GM19372 (cell line): ENCODE results near the gene SPINK14.

Experiments
- ATAC-seq: cut with Tn5 transposase; IDR thresholded peaks from one replicate; pipeline ENCODE4 v1.9.1; 2021; ENCODE audit warnings: mild to moderate bottlenecking, low read depth, moderate library complexity; ENCODE audit not compliant: unreplicated experiment

SPINK14 gene

DNA sequence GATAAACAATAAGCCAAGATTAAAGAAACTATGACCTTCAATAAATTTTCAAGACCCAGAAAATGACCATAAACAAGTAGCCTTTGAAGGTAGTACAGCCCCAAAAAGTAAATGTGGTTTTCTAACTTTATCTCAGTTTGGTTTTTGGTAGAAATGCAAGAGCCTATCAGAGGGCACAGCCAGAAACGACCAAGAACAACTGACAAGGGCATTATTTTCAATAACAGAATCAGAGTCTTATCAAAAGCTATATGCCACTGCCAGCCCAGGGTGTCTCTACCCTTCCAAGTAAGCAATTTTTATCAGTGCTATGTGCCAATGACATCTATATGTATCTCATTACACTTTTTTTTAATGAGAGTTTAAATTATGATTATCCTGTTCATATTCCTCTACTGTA is 22.7 kb downstream of the SPINK14 start:
- ATAC-seq: no peak

DNA sequence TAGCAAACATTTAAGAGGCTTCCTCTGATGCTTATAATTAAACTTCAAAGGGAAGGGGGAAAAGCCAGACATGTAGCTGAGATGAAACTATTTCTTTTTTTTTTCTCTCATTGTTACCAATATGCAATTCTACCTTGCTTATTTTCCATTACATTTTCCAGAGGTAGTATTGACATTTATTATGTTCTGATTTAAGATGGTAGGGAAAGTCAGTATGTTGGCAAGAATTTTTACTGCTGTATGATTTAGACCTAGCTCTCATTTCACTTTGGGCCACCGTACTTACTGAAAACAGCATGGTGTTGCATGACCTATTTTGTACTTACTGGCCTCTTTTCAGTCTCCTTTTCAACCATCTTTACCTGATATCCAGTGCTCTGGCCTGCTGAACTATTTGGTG is 24.9 kb downstream of the SPINK14 start:
- no peak for ATAC-seq

DNA sequence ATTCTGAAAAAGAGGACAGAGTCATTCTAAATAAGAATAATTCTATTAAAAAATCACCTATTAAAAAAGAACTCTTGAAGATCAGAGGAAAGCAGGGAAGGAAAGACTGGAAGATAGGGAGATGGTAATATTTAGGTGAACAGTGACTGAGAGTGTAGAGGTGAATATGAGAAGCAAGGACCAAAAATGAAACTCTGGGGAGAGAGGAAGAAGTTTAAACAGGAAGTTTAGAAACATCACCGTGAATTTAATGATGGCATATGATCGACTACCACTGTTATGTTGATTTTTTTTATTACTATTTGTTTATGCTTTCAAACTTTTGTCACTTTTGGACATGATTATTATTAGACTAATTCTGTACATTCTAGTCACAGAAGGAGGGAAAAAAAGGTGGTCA is 32.8 kb downstream of the SPINK14 start:
- no peak for ATAC-seq

DNA sequence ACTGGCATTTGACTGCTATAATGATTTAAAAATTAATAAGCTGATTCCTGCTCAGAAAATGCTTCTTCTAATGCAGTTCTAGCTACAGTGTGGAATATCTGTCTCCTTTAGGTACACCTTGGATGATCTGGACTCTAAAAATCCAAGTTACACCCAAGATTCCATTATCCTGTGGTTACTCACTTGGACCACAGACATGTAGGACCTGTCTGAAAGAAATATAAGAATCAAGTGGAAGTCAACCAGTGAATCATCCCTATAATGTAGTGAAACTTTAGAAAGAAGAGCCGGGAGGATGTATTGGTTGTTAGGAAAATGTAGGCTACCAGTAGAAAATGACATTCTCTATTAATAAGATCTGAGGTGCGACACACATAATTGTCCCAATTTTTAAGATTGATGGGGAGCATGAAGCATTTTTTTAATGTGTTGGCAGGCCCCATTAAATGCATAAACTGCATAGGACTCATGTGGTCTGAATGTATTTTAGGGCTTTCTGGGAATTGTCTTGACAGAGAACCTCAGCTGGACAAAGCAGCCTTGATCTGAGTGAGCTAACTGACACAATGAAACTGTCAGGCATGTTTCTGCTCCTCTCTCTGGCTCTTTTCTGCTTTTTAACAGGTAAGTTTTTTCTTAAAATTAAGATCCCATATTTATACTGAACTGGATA is 34.3 kb downstream of the SPINK14 start, which contains the start of gene SPINK6:
Gene SPINK6, plus strand, starts transcription at position 512 of the 673 bp plus-strand sequence. Its CDS starts 55 bp downstream, at position 567.
- ATAC-seq: no peak

DNA sequence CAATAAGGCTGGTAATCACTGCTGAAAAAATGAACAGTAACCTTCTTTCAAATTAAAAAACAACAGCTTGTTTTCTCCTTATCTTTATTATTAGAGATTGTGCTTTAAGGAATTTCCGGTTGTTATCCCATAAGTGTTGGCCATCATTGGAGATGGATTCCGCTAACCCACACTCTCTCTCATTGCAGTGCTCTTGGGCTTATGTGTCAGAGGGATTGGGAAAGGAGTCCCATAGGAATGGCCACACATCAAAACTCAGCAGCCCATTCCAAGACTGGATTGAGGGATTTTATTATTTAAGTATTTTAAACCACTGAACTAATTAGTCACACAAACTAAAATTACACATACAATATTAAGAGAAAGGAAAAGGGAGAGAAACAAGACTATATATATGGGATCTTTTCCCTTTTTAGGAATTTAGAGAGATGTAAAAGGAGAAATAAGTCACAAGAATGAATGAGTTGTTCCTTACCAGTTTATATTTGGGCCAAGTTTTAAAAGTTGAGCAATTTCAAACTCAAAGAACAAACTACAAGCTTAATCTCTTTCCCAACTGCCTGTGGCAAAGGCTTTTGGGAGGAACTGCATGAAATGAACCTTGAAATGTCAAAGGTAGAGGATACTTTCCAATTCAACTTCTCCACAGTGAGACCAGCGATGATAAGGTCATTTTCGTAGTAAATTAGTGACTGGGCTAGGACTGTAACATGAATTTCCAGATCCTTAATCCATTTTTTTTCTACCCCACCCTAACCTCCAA is 36.9 kb downstream of the SPINK14 start:
- no peak for ATAC-seq

DNA sequence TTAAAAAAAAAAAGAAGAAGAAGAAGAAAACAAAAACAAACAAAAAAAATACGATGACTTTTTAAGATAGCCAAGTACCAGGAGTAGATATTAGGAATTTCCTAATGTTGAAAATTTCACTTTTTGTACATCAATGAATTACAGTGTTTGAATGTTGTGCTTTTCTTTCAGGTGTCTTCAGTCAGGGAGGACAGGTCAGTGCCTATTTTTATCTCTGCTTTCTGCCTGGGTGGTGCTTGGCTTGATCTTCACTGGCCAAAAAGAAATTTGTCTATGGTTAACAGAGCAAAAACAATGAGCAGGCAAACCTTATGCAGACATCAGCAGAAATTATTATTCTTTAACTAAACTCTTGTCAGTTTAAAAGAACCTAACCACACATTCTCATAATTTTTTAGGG is 37.5 kb downstream of the SPINK14 start:
- no peak for ATAC-seq

DNA sequence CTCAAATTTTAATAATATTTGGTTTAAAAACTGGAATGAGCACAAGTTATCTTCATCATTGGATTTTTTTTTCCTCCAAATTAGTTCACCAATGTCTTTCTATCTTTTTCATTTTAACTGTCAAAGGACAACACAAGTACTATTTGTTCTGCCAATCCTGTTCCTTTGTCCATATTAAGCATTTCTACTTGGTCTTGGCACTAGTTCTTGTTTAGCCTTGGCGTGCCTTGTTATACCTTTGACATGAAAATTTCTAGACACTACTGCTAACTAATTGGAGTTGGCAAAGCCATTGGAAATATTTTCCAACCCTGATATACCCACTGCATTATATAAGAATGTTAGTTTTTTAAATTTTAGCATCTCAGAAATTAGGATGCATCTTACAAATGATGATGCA is 38.3 kb downstream of the SPINK14 start:
- no peak for ATAC-seq

DNA sequence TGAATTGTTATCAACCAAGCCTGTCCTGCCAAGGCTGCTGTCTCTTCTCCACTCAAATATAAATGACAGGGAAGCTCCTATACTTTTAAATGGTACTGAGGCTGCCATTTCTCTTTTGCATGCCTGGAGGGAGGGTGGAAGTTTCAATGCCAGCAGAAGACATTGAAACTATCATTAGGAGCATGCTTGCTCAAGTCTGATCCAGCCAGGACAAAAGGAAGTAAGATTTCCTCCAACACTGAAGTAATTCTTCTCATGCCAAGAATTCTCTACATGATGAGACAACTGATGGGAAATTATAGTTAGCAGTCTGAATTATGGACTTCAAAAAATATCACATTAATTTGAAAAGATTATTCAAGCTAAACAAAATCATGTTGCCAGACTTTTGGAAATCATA is 39.9 kb downstream of the SPINK14 start:
- ATAC-seq: no peak

DNA sequence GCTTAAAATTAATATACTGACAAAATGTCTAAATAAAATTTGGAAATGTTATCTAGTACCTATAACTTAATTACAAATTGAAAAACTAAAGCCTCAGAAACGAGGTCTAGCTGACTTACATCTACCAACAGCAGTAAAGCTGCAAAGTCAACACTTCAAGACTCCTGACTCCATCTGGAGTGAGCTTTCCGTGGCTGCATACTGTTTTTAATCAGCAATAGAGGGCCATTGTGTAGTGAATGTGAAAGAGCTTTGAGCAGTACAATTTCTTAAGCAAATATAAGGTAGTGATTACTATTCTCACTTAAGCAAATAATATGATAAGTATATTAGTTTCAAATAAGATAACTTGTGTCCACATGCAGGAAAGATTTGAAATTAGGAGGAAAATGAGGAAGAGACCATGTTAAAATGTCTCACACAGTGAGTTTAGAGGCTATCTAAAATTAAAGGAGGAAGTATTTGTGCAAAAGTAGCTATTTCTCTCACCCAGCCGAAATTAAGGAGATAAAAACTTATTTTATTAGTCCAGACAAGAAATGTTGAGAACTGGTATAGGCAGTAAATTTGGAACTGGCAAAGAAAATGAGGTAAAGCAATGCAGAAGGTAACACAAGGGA is 40.9 kb downstream of the SPINK14 start:
- no peak for ATAC-seq

DNA sequence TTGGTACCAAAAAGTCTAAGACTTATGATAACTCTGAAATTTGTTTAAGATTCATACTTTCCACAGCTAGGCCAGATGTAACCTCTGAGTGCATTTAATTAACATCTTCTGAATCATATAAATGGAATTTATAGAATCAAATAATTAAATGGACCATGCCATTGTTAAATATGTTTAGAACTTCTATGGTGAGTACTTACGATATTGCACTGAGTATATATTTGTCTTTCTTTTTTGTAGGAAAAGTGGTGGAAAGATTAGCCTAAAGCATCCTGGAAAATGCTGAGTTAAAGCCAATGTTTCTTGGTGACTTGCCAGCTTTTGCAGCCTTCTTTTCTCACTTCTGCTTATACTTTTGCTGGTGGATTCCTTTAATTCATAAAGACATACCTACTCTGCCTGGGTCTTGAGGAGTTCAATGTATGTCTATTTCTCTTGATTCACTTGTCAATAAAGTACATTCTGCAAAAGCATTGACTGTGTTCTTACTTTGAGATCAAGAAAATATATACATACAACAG is 46.4 kb downstream of the SPINK14 start:
- no peak for ATAC-seq

DNA sequence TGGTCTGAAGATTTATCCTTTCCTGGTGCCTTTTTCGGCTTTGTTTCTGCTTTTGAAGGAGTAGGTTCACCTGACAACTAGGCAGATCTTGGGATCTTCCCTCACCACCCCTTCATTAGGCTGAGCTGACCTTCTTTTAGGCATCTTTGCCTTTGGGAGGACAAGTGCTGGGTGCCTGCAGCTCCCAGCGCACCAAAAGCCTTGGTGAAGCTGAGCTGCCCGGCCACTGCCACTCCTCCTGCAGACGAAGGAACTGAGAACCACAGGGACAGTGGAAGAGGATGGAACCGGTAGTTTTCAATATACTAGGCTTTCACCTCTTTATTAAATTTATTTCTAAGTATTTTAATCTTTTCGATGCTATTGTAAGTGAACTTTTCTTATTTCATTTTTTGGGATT is 53.2 kb downstream of the SPINK14 start:
- no peak for ATAC-seq

DNA sequence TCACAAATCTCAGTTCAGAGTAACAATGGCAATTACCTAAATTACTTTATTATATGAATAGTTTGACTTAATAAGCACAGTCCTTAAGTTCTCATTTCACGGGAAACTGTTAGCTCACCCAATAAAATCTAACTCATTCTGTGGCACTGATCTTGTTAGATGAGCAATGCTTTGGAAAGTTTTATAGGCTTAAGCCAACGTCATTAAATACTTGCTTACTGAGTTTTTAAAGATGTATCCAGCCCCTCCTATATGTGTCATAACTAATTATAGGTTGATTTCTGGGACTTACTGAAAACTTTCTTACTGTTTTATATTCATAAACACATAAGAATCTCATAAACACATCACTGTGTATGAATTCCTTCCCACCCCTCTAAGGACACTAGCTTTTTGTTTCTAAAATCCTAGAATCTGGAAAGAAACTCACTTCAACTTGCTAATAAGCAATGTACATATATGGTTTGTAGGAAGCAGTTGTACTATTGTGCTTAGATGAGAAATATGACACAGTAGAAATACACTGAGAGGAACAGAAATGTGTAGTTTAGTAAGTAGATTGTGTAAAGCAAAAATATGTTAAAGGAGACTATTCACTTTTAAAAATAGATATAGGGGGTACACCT is 55.9 kb downstream of the SPINK14 start:
- ATAC-seq: no peak
